IPS-18c (cell line): Measurements from ENCODE around the gene RAI1.

Experiments used
- H3K4me3 ChIP-seq: 2 replicates; pipeline ENCODE4 v1.7.0; 2013; ENCODE audit warnings: low read depth, mild to moderate bottlenecking, low read length, moderate library complexity; ENCODE audit not compliant: insufficient read depth
- H3K9me3 ChIP-seq: one replicate; pipeline ENCODE4 v1.6.1; 2013; ENCODE audit warnings: mild to moderate bottlenecking, low read length, moderate library complexity; ENCODE audit not compliant: control insufficient read depth, insufficient read depth

Gene RAI1

DNA sequence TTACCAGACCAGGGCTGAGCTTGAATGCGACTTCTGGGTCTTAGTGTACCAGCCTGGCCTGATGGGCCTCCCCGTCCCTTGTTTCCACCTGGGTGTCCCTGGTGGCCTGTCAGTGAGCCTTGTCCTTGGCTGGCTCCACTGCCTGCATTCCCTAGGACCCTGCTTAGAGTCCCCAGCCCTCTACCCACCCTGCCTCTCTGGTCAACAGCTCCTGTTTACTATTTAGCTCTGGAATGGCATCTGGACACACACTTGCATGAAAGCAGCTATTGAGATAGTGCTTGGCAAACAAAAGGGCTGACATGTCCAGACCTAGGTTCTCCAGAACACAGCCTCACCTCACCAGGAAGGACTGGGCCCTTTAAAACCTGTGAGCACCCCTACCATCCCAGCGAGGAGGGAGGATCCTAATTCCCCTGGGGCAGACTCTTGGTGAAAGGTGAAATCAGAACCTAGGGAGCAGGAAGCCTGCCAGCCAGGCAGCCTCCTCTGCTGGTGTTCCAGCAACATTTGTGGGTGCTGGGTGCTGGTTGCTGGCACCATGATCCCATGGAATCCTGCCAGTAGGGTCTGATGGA, 38.8 kb downstream of the RAI1 start:
- H3K9me3 ChIP-seq = no peaks in the 10 kb centered on the region
- no peak overlapping the region for H3K4me3 ChIP-seq

DNA sequence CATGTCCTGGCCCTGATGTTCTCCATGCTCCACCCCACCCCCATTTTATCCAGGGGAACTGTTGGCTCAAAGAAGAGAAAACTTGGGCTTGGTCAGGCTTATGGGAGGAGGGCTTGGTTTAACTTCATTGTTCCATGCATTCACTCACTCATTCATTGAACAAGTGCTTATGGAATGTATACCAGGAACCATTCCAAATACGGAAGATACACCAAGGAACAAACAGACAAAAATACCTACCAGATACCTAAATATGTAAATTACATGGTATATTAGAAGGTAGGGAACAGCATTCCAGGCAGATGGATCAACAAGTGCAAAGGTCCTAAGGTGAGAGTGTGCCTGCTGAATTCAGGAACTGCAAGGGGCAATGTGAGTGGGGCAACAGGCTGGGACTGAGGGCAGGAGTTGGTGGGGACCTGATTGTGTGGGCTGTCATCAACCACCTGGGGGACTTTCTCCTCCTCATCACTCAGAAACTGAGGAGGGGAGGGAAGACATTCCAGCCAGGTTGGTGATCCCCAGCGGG, 39.9 kb downstream of the RAI1 start:
- no peak overlapping the region for H3K4me3 ChIP-seq

DNA sequence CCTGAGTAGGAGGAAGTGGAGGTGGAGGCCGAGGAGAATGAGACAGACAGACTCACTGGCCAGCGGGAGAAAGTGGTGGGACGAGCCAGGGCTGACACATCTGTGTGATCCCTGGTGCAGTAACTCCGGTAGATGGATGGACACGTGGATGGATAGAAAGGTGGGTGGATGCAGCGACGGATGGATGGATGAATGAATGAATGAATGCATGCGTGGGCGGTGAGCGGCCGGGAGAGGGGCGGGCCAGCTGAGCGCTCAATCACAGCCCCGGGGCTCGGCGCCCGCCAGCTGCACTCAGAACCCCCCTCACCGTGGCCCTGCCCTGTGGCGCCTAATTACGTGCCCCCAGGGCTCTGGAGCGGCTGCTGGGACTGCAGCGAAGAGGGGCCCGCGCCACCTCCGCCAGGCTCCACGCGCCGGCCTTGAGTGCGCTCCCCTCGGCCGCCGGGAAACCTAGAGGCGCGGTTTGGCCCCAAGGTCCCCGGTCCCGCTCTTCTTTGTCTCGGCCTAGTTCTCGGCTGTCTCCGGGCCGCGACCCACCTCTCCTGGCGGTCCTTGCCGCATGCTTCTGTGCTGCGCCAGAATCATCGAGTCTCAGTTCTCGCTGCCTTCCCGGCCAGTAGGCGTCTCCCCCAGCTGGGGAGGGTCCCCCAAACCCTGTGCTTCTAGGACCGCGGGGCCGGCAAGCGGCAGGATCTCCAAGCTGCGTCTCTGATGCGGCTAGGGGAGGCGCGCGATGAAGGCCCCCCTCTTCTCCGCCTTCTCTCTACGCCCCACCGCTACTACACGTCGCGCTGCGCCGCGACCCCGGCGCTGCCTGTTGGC, 41.0 kb downstream of the RAI1 start:
- H3K4me3 ChIP-seq = peak overlapping the region; percentile 60
- H3K9me3 ChIP-seq = no peaks in the 10 kb centered on the region

More for the DNA sequence above, 39.9 kb downstream of the RAI1 start:
- H3K9me3 ChIP-seq = no peaks in the 10 kb centered on the region

DNA sequence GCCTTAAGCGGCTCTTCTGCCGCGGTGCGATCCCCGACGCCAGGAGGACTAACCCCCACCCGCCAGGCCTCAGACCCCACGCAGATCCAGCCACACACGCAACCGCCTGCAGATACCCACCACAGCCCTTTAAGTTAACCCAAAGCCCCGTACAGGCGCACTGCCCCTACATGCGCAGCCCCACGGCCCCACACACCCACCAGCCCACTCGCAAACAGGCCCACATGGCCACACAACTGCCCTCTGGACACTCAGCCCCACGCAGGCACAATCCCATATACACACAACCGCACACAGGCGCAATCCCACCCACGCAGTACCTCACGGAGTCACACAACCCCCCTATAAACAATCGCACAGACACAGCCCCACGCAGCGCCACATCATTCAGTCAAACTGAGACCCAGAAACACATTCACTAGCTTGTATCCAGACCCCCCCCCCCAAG, 41.7 kb downstream of the RAI1 start:
- Histone ChIP-seq H3K4me3 (peak overlapping the region; percentile 60), H3K9me3 (no peaks in the 10 kb centered on the region)

DNA sequence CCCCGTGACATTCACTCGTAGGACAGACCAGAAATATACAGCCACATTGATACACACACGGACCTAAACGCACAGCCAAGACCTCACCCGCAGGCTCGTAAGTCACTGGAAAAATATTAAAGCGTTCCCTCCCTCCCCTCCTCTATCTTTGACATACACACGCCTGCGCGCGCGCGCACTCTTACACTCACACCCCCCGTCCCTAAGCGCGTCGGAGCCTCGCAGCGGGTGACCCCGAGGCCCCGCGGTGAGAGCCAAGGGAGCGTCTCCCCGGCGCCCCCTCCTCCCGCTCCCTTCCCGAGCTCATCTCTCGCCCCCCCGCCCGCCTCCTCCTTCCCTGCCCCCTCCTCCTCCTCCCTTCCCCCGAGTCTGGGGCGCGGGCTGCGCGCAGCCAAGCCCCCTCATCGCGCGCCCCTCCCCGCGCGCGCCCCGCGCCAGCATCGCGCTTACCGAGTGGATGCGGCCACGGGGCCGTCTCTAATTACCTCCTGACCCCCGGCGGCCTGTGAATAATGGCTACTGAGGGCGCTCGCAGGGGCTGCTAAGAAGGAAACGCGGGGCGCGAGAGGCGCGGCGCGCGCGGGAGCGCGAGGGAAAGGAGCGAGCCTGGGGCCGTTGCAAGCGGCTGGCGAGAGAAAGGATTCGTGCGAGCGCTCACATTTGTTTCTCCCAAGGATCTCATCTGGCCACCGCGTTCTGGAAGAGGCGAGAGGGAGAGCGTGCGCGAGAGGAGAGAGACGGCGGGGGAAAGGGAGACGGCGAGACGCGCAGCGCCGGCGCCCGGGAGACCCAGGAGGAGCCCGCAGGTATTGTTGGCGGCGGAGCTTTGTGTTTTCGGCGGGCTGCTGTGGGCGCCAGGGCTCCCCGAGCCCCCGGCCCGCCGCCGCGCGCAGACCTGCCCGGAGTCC, 42.4 kb downstream of the RAI1 start:
- peak overlapping the region; percentile 60 for H3K4me3 ChIP-seq
- H3K9me3 ChIP-seq = no peaks in the 10 kb centered on the region

DNA sequence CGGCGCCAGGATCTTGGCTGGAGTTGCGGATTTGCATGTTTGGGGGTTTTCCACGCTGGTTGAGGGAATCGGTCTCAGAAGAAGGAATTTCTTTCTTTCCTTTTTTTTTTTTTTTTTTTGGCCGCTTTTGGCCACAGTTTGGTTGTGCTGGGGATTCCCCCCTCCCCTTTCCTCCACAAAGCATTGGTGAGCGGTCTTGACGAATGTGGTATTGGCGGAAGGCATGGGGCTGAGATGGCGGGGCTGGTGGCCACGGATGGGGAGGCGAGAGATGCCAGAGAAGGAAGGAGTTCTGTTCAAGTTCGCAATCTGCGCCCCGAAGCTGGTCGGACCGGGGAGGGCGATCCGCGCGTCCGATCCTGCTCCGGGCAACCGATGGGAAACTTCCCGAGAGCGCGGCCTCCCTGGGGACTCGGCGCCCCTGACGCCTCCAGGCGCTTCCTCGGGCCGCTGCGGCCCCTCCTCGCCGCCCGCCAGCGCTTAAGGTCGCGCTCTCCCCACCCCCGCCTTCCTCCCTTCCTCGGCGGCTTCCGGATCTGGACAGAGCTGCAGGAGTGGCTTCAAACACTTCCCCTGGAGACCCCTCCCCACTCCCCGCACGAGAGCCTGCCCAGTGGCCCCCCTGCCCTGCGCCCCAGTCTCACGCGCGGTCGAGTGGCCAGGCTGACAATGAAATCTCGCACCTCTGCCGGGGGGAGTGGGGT, 43.2 kb downstream of the RAI1 start:
- Histone ChIP-seq H3K9me3 (no peaks in the 10 kb centered on the region), H3K4me3 (peak overlapping the region; percentile 60)

DNA sequence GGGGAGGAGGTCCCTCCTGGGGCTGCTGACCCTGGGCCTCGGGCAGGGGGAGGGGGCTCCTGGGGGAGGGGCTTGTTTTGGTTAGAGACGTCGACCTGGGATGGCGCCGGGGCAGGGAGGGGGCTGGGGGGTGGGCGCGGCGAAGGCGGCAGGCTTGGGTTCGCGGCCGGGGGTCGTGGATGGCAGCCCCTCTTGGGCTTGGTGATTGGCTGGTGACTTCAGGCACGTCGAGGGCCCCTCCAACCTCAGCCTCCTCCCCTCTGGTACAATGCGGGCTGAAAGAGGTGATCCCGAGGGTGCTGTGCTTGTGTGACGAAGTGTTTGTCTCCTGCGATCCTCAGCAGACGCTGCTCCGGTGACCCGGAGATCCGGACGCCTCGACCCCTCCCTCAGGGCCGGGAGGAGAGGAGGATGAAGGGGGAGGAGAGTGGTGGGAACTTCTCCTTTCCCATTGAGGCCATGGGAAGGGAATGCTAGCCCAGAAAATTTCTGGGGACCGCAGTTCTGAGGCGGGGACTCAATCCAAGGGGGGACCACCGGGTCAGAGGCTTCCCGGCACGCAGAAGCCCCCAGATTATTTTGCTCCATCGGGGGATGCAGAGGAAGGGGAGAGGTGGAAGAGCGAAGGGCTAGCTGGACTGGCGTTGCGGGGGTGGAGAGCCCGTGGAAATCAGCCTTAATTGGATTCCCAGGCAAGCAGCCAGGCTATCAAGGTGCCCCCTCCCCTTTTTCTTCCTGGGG, 43.9 kb downstream of the RAI1 start:
- H3K9me3 ChIP-seq = peaks cover under 1% of the 10 kb centered on the region
- H3K4me3 ChIP-seq = peak overlapping the region; percentile 60

DNA sequence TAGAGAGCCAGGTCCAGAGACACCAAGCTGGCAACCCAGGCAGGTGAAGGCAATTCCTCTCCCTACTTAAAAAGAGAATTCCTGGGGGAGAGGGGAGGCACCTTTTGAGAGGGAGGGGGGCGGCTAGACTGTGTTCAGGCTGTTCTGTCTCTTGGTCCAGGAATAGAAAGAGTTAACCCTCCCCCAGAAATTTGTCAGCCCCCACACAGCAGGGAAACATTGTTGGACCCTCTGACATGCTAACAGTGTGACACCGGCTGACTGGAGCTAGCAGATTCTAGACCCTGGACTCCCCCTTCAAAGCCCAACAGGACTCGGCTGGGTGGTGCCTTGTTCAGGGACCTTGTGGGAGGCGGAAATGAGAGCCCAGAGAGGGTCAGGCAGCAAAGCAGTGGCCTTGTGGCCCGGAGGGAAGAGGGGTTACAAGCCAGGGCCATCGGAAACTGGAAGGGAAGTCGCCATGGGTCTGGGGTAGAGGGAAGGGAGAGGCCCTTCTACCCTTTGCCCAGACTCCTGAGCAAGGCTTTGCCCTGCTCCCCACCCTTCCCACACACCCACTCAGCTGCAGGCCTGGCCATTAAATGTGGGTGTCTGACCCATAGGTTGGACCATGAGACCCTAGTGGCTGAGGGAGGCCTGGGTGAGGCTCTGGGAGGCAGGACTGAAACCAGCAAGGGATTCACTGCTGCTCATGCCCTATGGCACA, 44.6 kb downstream of the RAI1 start:
- Histone ChIP-seq H3K9me3 (peaks cover 3% of the 10 kb centered on the region), H3K4me3 (no peak overlapping the region)

DNA sequence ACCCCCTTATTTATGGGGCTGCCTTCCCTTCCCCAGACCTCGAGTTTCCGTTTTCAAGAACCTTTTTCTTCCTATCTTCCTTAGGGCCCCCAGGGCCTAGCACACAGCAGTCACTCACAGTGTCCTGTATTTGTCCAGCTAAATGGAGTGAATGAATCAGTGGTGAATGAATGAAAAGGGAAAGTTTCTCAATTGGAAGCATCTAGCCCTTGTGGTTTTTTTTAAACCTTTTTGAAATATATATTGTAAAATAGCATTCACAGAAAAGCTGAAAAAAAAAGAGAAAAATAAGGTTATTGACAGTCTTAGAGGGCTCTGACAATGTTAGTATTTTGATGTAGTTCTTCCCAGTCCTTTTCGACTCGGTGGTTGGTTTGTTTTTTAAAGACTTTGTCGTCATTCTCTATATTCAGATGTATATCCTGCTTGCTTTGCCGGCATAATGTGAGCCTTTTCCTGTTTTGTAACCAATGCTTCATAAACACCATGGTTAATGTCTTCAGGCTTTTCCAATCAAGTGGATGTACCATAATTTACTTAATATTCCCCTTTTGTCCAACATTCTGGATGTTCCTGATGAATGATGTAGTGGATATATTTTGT, 45.3 kb downstream of the RAI1 start:
- Histone ChIP-seq H3K4me3 (no peak overlapping the region), H3K9me3 (peaks cover 3% of the 10 kb centered on the region)

DNA sequence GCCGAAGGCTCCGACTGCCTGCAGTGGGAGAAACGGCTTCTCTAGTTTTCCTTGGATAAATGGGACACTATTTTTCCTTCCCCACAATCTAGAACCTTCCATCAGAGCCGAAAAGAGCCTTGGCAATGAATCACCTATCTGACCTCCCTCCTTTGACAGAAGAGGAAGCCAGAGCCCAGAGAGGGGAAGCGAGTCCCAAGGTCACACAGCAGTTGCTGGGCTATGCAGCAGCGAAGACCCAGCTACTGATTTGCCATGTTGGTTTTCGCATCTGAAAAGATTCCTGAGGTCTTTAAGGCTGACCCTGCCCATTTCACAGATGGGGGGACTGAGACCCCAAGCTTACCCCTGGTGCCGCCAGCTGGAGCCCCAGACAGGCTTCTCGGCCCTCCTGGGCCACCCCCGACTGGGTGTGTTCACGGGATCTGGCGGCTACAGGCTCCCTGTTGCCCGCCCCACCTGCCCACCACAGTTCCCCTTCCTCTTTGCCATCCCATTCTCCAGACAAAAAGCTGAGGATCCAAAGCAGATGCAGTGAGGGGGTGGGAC, 45.9 kb downstream of the RAI1 start:
- no peak overlapping the region for H3K4me3 ChIP-seq
- H3K9me3 ChIP-seq = peaks cover 3% of the 10 kb centered on the region

DNA sequence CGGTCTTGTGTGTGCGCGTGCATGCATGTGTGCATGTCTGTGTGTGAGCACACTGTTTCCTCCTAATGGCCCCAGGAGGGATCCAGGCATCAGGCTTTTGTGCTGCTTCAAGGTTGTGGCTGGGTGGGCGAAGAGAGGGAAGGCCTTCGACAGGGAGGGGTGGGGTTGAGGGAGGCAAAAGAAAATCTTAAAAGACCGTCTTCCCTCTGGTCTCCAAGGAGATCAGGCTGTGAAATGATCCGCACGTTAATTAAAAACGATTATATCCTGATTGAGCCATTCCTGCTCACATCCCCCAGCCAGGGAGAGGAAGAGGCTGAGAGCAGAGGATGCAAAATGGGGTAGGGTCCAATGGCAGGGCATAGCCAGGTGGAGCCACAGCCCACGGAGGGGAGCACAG, 46.9 kb downstream of the RAI1 start:
- H3K4me3 ChIP-seq = no peak overlapping the region
- H3K9me3 ChIP-seq = peaks cover 3% of the 10 kb centered on the region

DNA sequence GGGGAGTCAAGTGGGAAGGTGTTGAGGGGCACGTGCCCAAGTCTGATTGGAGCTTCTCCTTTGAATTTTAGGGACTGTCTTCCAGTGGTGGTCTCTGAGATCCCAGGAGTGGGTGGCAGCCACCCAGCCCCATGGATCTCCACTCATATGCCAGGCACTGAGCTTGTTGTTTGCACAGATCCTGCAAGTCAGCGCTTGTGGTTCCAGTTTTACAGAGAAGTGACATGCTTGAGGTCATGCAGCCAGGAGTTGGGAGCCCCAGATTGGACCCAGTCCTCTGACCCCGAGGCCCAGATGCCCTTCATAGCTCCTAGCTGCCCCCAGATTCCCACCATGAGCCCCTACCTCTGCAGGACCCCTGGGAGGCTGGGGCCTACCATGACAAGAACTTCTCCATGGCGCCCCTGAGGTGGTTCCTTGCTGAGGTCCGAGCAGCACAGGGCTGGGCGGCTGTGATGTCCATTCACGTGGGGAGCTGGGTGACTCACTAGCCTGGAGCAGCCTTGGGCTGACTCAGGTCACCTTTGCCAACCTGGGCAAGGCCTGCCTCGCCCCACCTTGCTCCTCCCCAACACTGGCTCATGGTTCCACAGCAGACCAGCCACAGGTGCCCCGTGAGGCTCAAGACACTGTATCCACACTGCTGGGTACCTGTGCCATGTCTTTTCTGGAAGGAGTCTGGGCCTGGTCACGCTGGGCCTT, 47.4 kb downstream of the RAI1 start:
- peaks cover 3% of the 10 kb centered on the region for H3K9me3 ChIP-seq
- H3K4me3 ChIP-seq = no peak overlapping the region

DNA sequence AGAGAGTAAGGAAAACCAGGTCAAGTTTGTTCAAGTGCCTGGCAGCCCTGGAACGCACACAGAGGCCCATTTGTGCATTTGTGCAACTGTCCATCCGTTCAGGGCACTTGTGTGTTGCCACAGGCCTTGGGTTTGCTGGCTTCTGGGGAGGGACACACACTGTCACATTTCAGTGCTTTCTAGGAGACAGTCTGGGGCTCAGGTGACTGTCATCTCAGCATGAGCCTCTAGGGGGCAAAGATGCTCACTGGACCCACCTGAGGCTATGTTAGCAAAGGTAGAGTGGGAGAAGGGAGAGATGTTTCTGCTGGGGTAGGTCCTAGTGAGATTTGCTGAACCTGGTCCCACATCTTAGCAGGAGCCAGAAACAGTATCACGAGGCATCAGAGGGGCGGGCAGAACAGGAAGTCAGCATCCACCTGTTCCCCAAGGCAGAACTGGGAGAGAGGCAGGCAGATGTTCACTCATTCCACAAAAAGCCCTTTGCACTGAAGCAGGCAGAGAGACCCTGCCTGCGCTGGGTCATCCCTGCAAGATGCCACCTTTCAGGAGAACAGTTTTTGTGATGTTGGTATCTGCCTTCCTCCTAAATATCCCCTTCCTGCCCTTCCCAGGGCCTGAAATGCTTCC, 48.5 kb downstream of the RAI1 start:
- H3K9me3 ChIP-seq = peaks cover 3% of the 10 kb centered on the region
- no peak overlapping the region for H3K4me3 ChIP-seq

DNA sequence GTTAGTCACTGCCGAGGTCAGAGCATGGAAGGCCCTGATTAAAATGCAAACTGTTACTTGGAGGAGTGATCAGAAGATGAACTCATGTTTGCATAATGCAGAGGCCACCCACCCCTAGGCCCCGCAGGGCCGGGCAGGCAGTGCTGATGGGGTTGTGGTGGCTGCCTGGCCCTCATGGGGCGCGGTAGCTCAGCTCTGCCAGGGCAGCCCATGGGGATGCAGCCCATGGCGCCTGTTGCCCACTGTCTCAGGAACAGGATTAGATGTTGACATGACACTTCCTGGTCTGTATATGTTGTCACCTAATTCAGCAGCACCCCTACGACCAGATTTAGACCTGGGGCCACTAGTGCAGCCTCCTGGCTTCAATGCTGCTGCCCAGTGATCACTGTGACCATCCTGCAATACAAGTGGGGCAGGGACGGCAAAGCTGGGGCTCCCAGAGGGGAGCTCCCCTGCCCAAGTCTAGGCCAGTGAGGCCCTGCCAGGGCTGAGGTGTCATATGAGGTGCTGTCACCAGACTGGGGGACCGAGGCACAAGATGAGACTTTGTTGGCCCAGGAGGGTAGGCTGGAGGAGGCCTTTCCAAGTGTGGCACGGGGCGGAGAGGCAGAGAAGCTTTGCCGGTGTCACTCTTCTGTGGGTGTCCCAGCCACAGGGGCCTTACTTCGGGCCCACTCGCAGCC, 49.1 kb downstream of the RAI1 start:
- no peak overlapping the region for H3K4me3 ChIP-seq

More for the DNA sequence above, 49.1 kb downstream of the RAI1 start:
- H3K9me3 ChIP-seq = peaks cover 3% of the 10 kb centered on the region
